HL-60 (cell line): ENCODE results near the gene TRIM23.

Experiments used
- DNase-seq, 2 experiments: peaks; one replicate each; pipeline ENCODE4 v3.0.0-alpha.2; 2010 to 2020; ENCODE audit warnings: low read depth in 1 of 2, low spot score in 1 of 2
- H3K27ac ChIP-seq: fragments of 250-450 bp; sonication (Bioruptor Pico); replicated peaks from 2 replicates; pipeline ENCODE4 v1.5.1; 2020; ENCODE audit warnings: mild to moderate bottlenecking, moderate library complexity
- H3K27me3 ChIP-seq: fragments of 250-450 bp; sonication (Bioruptor Pico); 2 replicates; pipeline ENCODE4 v1.5.1; 2021; ENCODE audit warnings: mild to moderate bottlenecking, moderate library complexity; ENCODE audit not compliant: insufficient read depth, poor library complexity, severe bottlenecking
- H3K4me3 ChIP-seq: replicated peaks from 2 replicates; pipeline ENCODE4 v1.5.1; 2011; ENCODE audit warnings: mild to moderate bottlenecking, control low read depth, low read length; ENCODE audit not compliant: insufficient read depth
- CTCF ChIP-seq: IDR thresholded peaks from one replicate; pipeline ENCODE4 v1.5.1; 2011; ENCODE audit warnings: low read length, control low read depth, inconsistent platforms; ENCODE audit not compliant: insufficient read depth
- GABPA ChIP-seq: IDR thresholded peaks from 2 replicates; pipeline ENCODE4 v1.6.1; 2012; ENCODE audit warnings: low read depth
- POLR2AphosphoS5 ChIP-seq: IDR thresholded peaks from 2 replicates; pipeline ENCODE4 v1.6.1; 2012; ENCODE audit warnings: low read depth
- SPI1 ChIP-seq: IDR thresholded peaks from 2 replicates; pipeline ENCODE4 v1.6.1; 2012; ENCODE audit warnings: low read depth, mild to moderate bottlenecking, borderline replicate concordance
- TF ChIP-seq, protein P1 (sequence below): IDR thresholded peaks from 2 replicates; pipeline ENCODE4 v1.6.1; 2012; ENCODE audit warnings: low read depth; ENCODE audit not compliant: insufficient replicate concordance

Gene TRIM23

DNA sequence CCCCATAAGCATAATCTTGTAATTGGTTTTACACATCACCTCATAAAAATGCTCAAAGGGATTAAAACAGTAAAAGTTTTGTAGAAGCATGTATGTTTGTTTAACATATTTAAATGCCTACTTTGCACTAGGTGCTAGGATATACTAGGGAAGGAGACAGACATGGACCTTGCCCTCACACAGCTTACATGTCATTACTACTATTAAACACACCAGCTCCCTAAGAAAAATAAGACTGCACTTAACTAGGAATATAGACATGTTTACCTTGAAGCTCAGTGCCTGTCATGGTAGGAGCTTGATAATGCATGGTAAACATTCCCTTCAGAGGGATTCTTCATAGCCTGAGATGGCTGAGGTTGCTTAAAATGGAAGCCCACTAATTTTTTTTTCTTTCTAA is 6.8 kb upstream of the TRIM23 start:
- Histone ChIP-seq H3K4me3 (no peak overlapping the region), H3K27ac (no peak overlapping the region), H3K27me3 (no peaks in the 10 kb centered on the region)
- TF ChIP-seq CTCF (no peak), GABPA (no peak), SPI1 (no peak), POLR2AphosphoS5 (no peak)
- TF ChIP-seq, protein P1, sequence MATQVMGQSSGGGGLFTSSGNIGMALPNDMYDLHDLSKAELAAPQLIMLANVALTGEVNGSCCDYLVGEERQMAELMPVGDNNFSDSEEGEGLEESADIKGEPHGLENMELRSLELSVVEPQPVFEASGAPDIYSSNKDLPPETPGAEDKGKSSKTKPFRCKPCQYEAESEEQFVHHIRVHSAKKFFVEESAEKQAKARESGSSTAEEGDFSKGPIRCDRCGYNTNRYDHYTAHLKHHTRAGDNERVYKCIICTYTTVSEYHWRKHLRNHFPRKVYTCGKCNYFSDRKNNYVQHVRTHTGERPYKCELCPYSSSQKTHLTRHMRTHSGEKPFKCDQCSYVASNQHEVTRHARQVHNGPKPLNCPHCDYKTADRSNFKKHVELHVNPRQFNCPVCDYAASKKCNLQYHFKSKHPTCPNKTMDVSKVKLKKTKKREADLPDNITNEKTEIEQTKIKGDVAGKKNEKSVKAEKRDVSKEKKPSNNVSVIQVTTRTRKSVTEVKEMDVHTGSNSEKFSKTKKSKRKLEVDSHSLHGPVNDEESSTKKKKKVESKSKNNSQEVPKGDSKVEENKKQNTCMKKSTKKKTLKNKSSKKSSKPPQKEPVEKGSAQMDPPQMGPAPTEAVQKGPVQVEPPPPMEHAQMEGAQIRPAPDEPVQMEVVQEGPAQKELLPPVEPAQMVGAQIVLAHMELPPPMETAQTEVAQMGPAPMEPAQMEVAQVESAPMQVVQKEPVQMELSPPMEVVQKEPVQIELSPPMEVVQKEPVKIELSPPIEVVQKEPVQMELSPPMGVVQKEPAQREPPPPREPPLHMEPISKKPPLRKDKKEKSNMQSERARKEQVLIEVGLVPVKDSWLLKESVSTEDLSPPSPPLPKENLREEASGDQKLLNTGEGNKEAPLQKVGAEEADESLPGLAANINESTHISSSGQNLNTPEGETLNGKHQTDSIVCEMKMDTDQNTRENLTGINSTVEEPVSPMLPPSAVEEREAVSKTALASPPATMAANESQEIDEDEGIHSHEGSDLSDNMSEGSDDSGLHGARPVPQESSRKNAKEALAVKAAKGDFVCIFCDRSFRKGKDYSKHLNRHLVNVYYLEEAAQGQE = no peak
- no peak for DNase-seq

DNA sequence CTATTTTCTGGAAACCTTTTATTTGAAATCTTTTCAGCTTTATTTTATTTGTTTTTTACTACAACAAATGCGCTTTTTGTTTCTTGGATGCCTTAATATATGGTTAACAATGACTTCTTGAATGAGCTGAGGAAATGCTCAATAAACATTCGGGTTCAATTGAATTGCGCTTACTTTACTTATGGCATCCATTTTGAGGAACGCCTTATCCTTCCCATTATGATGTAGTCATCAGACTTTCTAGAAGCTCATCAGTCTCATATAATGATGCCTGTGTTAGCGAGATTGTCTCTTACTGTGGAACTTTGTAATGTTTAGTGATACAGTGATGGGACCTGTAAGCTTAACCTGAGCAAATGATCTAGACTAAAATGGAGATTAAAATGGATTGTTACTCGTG is 1.6 kb upstream of the TRIM23 start:
- TF ChIP-seq CTCF = no peak
- TF ChIP-seq GABPA = no peak
- TF ChIP-seq SPI1 = no peak
- no peak for TF ChIP-seq POLR2AphosphoS5
- TF ChIP-seq, protein P1 = no peak
- H3K4me3 ChIP-seq = peak overlapping the region; percentile 91
- DNase-seq = no peak
- H3K27ac ChIP-seq = peak overlapping the region; percentile 71; the same call in 1 of the 2 replicates
- no peaks in the 10 kb centered on the region for H3K27me3 ChIP-seq

- peak within 1 kb of the TSS; percentile 71 for H3K27ac ChIP-seq
- TF ChIP-seq CTCF (no peak), GABPA (peak; percentile 84)
- peak; percentile 60 to 76 for DNase-seq
- H3K4me3 ChIP-seq = peak within 1 kb of the TSS; percentile 91
- no peaks in the 10 kb centered on the region for H3K27me3 ChIP-seq
These were observed 730 bp upstream of the TRIM23 start, which contains the start of the genes SHLD3 and TRAPPC13 for GRCh38 chr5:65624571-65625555. TSS of gene SHLD3 (plus strand) at chr5:65625027. CDS start at chr5:65629588, 4,561 bp downstream. TSS of gene TRAPPC13 (plus strand) at chr5:65625027. CDS start at chr5:65625061, 34 bp downstream.
